Smooth muscle cell (in vitro differentiated cells): Measurements from ENCODE around the gene TSPAN5. TPM values are rescaled to one million over a fixed set of nuclear protein-coding genes. Genes with fewer than 3 reads are reported as not detected.
"Not testable (repeated sequence)": the region's sequence is repeated elsewhere in the genome, so short reads cannot be mapped to it uniquely, and the experiment has no call there.

Experiments used
- DNase-seq: peaks from one replicate; lab custom pipeline; 2025; ENCODE audit not compliant: unreplicated experiment; lab: John Stamatoyannopoulos, UW
- H2AFZ ChIP-seq: fragments of 200-600 bp; sonication (generic); 2 replicates; pipeline ENCODE4 v1.6.0; 2016; ENCODE audit warnings: antibody characterized with exemption, low read depth, mild to moderate bottlenecking
- H3F3A ChIP-seq: fragments of 200-600 bp; sonication (generic); 2 replicates; pipeline ENCODE4 v1.6.0; 2017; ENCODE audit warnings: antibody characterized with exemption, low read depth
- H3K27ac ChIP-seq: fragments of 200-600 bp; sonication (generic); 2 replicates; pipeline ENCODE4 v1.5.1; 2016; ENCODE audit warnings: low read depth, mild to moderate bottlenecking
- H3K27me3 ChIP-seq: fragments of 200-600 bp; sonication (generic); 2 replicates; pipeline ENCODE4 v1.6.1; 2016; ENCODE audit warnings: low read depth, mild to moderate bottlenecking
- H3K36me3 ChIP-seq: fragments of 200-600 bp; sonication (generic); 2 replicates; pipeline ENCODE4 v1.5.1; 2016; ENCODE audit warnings: low read depth
- H3K4me1 ChIP-seq: fragments of 200-600 bp; sonication (generic); 2 replicates; pipeline ENCODE4 v1.5.1; 2016; ENCODE audit warnings: low read depth
- H3K4me2 ChIP-seq: fragments of 200-600 bp; sonication (generic); 2 replicates; pipeline ENCODE4 v1.6.0; 2016; ENCODE audit warnings: mild to moderate bottlenecking
- H3K4me3 ChIP-seq: fragments of 200-600 bp; sonication (generic); 2 replicates; pipeline ENCODE4 v1.5.1; 2016; ENCODE audit warnings: mild to moderate bottlenecking
- H3K79me2 ChIP-seq: fragments of 200-600 bp; sonication (generic); 2 replicates; pipeline ENCODE4 v1.6.0; 2016; ENCODE audit warnings: low read depth, mild to moderate bottlenecking
- H3K9ac ChIP-seq: fragments of 200-600 bp; sonication (generic); 2 replicates; pipeline ENCODE4 v1.6.0; 2016; ENCODE audit warnings: low read depth
- H3K9me3 ChIP-seq: fragments of 200-600 bp; sonication (generic); replicated peaks from 2 replicates; pipeline ENCODE4 v1.5.1; 2016; ENCODE audit warnings: low read depth
- H4K20me1 ChIP-seq: fragments of 200-600 bp; sonication (generic); 2 replicates; pipeline ENCODE4 v1.6.0; 2016; ENCODE audit warnings: low read depth
- CTCF ChIP-seq: fragments of 200-600 bp; sonication (generic); IDR thresholded peaks from 2 replicates; pipeline ENCODE4 v1.5.1; 2017; ENCODE audit warnings: borderline replicate concordance, mild to moderate bottlenecking, antibody characterized with exemption; ENCODE audit not compliant: insufficient read depth, poor library complexity, severe bottlenecking
- WGBS: methylation state at CpG from one replicate; pipeline ENCODE4 v1.1.7; 2016; ENCODE audit warnings: low lambda C conversion rate; 5-methylcytosine and 5-hydroxymethylcytosine counted together
- polyA plus RNA-seq: library from polyadenylated mRNA; unstranded; fragments of >200 nt; fragmentation: Nextera tagmentation; extraction: Ambion mirVana; gene quantifications from 2 replicates; pipeline ENCODE4 v1.2.1, GENCODE V29; 2016
- total RNA-seq: library from RNA; depleted of rRNA; stranded (reverse); fragments of >200 nt; gene quantifications from 2 replicates; pipeline ENCODE4 v1.2.3, GENCODE V29; 2014

The TSPAN5 gene
- total and polyA plus RNA-seq, 2 experiments from 2014 or later = 28.3 to 35.8 TPM

- Histone ChIP-seq H3K27ac (no peak overlapping the region), H3K9me3 (no peaks in the 10 kb centered on the region), H2AFZ (no peak overlapping the region), H3K4me3 (peak overlapping the region; percentile 59), H3K79me2 (no peaks in the 10 kb centered on the region), H3K4me2 (peak overlapping the region; percentile 91), H3K36me3 (no peaks in the 10 kb centered on the region), H3F3A (peaks cover 11% of the 10 kb centered on the region), H3K27me3 (no peaks in the 10 kb centered on the region), H3K4me1 (peaks cover 9% of the 10 kb centered on the region), H3K9ac (no peak overlapping the region), H4K20me1 (no peaks in the 10 kb centered on the region)
- TF ChIP-seq CTCF = no peak
- WGBS = 28% methylated on average over 8 of the region's 8 CpGs
- DNase-seq = no peak
Observed at GRCh38 chr4:98466868-98467599, 191.4 kb downstream of the TSPAN5 start.

GRCh38 chr4:98462487-98462886 is 195.9 kb downstream of the TSPAN5 start:
- Histone ChIP-seq H3K4me1 (no peaks in the 10 kb centered on the region), H4K20me1 (no peaks in the 10 kb centered on the region), H3K27me3 (no peaks in the 10 kb centered on the region), H3K4me3 (no peak overlapping the region), H3K4me2 (no peak overlapping the region), H3K36me3 (no peaks in the 10 kb centered on the region), H2AFZ (no peak overlapping the region), H3F3A (no peaks in the 10 kb centered on the region), H3K9me3 (no peaks in the 10 kb centered on the region), H3K27ac (no peak overlapping the region), H3K9ac (no peak overlapping the region), H3K79me2 (no peaks in the 10 kb centered on the region)
- DNase-seq = no peak
- no peak for TF ChIP-seq CTCF

- DNase-seq = not testable (repeated sequence)
Observed at GRCh38 chr4:98461121-98461865, 197.1 kb downstream of the TSPAN5 start.

GRCh38 chr4:98457422-98457821 is 201.0 kb downstream of the TSPAN5 start:
- not testable (repeated sequence) for H3K4me1 ChIP-seq, H3K27ac ChIP-seq, H3K79me2 ChIP-seq, H3K4me3 ChIP-seq, H4K20me1 ChIP-seq, H3K36me3 ChIP-seq, DNase-seq, H3K9ac ChIP-seq, H3K27me3 ChIP-seq, H3F3A ChIP-seq, H2AFZ ChIP-seq, H3K9me3 ChIP-seq, H3K4me2 ChIP-seq
- WGBS = 97% methylated on average over 9 of the region's 9 CpGs

More at GRCh38 chr4:98461121-98461865, 197.1 kb downstream of the TSPAN5 start:
- H3K27me3 ChIP-seq, H3K4me3 ChIP-seq, H3K4me1 ChIP-seq, H3F3A ChIP-seq, H4K20me1 ChIP-seq, H3K79me2 ChIP-seq, H3K4me2 ChIP-seq, H3K36me3 ChIP-seq, H2AFZ ChIP-seq, H3K9me3 ChIP-seq, H3K9ac ChIP-seq, H3K27ac ChIP-seq: not testable (repeated sequence)
- WGBS = 82% methylated on average over 2 of the region's 2 CpGs
